GM12864 (cell line): Measurements from ENCODE around the gene CMYA5.

Experiments used
- DNase-seq: peaks from one replicate; pipeline ENCODE4 v3.0.0-alpha.2; 2011; ENCODE audit warnings: low read depth
- H3K4me3 ChIP-seq: 2 replicates; pipeline ENCODE4 v1.5.1; 2011; ENCODE audit warnings: mild to moderate bottlenecking, low read depth, low read length, control low read depth
- CTCF ChIP-seq: IDR thresholded peaks from 2 replicates; pipeline ENCODE4 v1.5.1; 2011; ENCODE audit warnings: low read depth, mild to moderate bottlenecking, moderate library complexity, low read length, control low read depth, inconsistent platforms; ENCODE audit errors: missing control alignments

The CMYA5 gene

DNA sequence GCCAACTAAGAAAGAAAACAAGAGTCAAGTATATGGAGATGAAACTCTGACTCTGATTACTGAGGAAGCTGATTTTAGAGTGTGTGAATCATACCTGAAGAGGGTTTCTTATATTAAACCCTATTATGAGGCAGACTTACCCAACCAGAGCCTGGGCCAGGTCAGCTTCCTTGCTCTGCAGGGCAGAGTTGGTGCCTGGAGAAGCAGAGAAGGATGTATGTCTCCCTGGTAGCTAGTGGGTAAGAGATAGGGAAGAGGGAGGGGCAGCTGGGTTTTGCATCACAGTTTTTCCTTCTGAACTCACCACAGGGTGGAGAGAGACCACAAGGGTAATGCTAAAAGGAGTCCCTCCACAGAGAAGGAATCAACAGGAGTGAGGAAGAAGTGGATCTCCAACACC is 104.1 kb downstream of the CMYA5 start:
- DNase-seq, result no peak
- TF ChIP-seq CTCF, result no peak

GRCh38 chr5:79794347-79794746 is 104.7 kb downstream of the CMYA5 start:
- no peak for DNase-seq
- no peak for TF ChIP-seq CTCF
- no peak overlapping the region for H3K4me3 ChIP-seq

More for the DNA sequence above, 104.1 kb downstream of the CMYA5 start:
- H3K4me3 ChIP-seq, result no peak overlapping the region

DNA sequence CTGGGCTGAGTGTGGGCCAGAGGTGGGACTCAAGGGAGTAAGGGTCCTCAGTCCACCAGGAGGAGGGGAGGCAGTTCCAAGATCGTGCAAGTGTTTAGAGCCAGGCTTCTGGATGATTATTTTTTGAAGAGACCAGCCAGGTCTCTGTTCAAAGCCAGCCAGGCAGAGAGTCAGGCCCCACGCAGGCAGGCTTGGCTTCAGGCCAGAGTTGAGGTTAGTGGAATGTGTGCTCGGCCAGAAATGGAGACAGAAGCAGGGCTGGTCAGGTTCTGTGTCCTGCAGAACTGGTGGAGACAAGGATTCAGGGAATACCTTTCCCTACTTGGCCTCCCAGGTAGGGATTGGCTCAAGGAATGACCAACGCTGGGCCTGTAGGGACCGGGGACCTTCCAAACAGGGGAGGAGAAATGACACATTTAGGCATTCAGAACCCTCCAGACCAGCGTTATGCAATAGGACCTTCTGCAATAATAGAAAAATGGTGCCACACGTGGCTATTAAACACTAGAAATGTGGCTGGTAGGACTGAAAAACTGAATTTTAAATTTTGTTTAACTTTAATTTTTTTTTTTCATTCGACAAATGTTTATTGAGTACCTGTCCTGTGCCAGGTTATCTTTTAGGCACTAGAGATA is 106.2 kb downstream of the CMYA5 start:
- H3K4me3 ChIP-seq, result no peak overlapping the region

DNA sequence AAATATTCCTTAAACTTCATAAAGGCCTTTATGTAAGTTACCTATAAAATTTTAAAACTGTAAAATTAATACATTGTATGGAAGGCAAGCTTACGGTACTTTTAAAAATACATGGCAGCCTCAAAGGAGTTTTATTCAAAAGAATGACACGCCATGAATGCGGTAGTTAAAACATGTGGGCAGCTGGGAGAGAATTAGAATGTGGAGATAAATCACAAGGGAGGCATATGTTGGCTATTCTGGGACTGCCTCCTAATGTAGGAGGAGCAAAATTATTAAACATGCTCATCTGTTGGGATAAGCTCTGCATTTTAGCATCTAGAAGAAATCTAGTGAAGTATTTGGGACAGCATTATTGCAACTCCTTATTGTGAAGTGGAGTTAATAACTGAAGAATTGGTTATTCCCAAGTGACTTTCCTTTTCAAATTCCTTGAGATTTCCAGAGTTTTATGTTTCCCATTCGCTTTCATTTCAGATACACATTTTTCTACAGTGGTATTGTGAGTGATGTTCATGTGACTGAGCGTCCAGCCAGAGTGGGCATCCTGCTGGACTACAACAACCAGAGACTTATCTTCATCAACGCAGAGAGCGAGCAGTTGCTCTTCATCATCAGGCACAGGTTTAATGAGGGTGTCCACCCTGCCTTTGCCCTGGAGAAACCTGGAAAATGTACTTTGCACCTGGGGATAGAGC is 109.4 kb downstream of the CMYA5 start:
- DNase-seq, result no peak
- no peak overlapping the region for H3K4me3 ChIP-seq
- TF ChIP-seq CTCF, result no peak

More for the DNA sequence above, 106.2 kb downstream of the CMYA5 start:
- no peak for DNase-seq
- no peak for TF ChIP-seq CTCF

DNA sequence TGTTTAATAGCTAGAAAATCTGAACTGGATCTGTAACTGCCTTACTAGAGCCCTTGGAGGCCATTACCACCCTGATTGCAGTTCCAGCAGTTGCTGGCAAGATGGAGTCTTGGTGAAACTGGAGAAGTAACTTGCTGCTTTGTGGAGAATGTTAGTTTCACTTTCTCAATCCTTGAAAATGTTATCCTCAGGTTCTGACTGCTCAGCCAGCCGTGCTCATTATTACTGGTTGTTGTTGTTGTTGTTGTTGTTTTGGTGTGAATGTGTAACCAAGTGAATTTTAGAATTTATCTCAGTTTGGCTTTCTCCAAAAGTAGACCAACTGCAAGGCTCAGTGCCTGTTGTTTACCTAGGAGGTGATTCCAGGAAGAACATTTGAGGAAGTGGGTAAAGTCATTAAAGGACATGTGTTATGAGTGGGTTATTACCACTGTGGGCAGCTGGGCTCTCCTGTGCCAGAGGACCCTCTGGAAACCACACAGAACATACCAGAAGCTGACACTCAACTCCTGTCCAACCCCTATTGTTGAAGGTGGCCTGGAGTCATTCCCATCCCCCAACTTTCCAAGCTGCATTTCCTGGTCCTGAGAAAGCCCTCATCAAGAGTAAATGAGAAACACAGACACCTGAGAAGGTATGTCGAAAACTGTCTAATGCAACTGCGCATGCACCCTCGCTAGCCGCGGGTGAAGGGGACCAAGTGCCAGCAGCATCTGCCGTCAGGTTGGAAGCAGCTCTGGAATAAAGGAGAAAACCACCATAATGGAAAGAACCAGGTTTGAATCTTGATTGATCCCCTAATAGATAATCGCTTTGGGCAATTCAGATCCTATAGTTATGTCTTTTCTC is 111.6 kb downstream of the CMYA5 start:
- DNase-seq, result no peak
- TF ChIP-seq CTCF, result no peak
- H3K4me3 ChIP-seq, result no peak overlapping the region

DNA sequence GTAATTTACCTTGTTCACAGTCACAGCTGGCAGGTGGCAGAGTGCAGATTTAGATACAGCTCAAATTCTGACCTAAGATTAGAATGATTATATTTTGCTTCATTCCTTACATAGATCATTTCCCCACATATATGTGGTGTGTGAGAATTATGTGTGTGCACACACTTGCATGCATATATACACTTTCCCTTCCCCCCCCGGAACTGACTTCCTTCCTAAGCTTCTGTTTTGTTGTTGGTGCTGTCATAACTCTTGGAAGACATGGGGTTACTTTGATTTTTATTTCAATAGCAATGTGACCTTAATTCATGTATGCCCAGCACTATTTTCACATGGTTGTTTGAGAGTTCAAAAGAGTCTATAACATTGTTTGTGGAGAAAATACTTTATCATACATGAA is 112.8 kb downstream of the CMYA5 start:
- TF ChIP-seq CTCF, result no peak
- DNase-seq, result no peak
- no peak overlapping the region for H3K4me3 ChIP-seq
